NCI-H2171 (cell line): Measurements from ENCODE around the gene LGMN.
A peak's percentile ranks its signal among the peaks of the same experiment; 100 is the strongest.

ENCODE experiments used
- DNase-seq: peaks from one replicate; lab custom pipeline; 2025; lab: John Stamatoyannopoulos, UW

LGMN gene

DNA sequence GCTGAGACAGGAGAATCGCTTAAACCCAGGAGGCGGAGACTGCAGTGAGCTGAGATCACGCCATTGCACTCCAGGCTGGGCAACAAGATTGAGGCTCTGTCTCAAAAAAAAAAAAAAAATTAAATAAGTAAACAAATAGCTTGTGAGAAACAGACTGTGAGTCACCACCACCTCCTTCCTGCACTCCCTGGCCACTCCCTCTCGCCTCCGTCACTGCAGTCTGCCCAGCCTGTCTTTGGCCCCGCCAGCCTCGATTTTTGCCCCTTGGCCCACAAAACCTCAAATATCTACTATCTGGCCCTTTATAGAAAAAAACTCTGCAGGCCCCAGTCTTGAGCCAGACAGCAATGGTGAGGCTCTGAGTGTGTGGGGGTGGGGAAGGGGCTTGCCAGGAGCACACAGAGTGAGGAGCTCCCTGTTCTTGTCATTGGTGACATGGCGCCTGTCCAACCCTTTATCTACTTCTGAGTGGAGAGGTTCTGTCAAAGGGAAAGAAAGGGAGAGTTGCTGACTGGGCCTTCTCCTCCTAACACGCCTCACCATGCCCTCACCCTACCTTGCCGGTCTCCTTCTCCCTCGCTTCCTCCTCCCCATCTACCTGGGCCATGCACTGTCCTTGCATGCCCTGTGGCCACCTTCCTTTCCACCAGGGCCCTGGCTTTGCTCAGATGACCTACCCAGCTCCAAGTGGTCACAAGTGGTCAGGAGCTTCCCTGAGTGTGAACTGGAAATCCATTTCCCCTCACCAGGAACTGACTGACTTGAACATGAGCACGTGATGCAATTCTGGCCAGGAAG lies 22.1 kb downstream of the LGMN start:
- DNase-seq = no peak

DNA sequence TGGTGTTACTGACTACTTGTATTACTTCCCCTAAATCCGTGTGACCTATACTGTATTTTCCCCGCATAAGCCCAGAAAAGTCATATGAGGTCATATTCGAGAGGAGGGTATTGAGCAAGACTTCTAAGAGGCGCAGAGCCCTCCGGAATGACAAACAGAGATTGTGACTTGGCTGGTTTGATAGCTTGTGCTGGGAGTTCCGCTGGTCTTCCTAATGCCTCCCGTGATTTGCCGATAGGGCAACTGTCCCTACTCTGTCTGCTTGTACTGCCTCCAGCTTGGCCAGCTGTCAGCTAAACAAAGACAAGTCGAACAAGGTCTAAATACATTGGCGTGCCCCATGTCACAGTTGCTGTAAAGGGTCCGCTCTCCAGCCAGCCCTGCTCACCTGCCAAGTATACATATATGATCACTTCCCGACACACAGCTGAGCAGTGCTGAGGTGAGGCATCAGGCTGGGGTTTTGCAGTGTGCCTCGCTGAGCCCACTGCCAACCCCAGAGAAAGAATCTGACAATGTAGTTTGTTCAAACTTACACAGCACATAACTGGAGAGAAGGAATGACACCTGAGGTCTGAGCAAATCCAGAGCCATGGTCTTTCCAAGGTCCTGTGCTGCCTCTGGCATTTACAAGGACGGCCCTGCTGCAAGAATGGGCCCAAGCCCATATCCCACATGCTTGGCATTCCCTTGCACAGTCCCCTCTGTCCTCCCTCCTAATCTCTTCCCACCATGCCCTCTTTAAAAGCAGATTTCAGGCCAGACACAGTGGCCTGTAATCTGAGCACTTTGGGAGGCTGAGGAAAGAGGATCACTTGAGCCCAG lies 23.7 kb downstream of the LGMN start:
- no peak for DNase-seq

DNA sequence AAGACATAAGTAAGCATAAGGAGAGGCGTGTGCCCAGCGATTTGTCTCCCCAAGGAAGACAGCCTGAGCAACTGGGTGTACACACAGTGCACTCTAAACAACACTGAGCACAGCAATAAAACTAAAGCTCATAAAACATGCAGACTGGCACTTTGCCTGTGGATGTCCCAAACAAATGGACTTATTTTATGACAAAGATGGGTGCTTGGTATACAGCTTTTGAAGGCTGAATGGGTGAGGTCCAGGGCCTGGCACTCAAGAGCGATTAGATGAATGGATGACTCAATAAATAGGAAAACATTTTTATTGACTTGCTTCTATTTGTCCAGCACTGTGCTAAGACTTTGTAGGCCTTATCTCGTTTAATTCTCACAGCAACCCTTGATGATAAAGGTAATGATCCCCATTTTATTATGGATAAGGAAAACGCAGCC lies 28.5 kb downstream of the LGMN start:
- DNase-seq = no peak

DNA sequence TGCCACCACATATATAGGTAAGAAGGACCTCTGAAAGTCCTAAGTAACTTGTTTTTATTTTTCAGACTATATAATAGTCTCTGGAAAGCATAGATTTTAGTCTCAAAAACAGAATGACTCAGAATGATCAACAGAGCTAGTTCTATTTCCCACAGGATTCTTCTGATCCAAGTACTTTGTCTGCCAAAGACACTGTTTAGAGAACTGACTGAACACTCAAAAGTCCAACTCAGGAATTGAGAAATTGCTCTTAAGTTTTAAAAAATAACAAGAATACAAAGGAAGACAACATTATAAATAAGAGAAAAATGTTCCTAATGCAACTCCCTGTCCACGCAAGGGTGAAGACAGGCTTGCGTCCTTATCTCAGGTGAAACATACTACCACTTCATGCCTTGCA lies 29.0 kb downstream of the LGMN start:
- no peak for DNase-seq

DNA sequence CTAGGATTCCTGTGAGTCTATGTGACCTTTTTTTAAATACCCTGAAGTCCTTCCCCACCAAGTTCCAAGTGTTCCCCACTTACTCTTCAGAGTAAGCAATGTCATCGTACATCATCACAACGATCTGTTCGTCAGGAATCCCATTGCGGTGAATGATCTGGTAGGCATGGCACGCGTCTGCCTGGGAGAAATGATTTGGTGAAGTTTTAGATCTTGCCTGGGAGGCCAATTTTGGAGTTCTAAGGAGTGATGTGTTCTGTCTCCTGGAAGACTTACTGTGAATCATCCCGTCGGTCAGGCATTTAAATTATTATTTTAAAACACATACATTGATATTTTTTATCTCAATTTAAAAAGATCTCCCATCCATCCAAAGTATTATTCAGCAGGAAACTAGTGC lies 29.8 kb downstream of the LGMN start:
- no peak for DNase-seq

DNA sequence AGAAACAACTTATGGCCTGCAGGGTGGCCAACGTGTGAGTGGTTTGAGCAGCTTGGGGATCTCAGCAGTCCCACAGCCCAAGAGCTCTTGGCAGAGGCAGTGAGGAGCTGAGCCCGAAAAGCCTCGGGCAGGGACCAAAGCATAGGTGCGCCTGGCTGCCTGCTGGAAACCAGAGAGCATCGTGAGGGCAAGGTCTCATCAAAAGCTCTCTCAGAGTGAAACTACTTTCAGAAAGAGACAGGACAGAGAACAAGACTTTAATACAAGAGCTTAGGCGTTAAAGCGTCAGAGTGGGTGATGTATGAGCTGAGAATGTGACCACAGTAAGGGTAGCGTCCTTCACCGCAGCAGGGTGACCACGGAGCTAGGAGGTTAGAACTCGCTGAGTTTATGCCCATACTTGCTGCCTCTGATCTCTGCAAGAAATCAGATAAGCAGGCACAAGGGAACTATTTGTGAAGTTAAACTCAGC lies 30.8 kb downstream of the LGMN start:
- DNase-seq = no peak

DNA sequence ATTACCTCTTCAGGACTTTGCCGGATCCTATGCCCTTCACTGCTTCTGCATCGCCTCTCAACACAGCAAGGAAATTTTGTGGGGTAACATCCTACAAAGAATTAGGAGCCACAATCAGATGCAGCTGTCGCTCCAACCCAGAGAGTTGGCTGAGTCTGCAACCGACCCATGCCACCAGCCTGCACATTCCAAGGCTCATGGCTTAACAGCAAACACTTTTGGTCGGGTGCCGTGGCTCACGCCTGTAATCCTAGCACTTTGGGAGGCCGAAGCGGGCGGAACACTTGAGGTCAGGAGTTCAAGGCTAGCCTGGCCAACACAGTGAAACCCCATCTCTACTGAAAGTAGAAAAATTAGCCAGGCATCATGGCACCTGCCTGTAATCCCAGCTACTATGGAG lies 32.3 kb downstream of the LGMN start:
- DNase-seq = no peak

DNA sequence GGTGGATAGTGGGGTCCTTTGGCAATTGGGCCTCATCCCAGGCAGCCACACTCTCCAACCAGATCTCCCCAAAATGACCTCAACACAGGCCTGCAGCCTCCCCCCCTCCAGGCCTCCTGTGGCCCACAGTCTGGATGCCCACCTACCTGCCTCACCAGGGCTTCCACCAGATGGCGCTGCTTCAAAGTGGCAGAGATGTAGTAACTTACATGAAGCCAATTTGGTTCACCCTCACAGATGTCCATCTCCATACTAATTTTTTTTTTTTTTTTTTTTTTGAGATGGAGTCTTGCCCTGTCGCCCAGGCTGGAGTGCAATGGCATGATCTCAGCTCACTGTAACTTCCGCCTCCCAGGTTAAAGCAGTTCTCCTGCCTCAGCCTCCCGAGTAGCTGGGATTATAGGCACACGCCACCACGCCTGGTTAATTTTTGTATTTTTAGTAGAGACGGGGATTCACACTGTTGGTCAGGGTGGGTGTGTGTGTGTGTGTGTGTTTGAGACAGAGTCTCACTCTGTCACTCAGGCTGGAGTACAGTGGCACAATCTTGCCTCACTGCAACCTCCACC lies 33.6 kb downstream of the LGMN start:
- peak; percentile 3 for DNase-seq

DNA sequence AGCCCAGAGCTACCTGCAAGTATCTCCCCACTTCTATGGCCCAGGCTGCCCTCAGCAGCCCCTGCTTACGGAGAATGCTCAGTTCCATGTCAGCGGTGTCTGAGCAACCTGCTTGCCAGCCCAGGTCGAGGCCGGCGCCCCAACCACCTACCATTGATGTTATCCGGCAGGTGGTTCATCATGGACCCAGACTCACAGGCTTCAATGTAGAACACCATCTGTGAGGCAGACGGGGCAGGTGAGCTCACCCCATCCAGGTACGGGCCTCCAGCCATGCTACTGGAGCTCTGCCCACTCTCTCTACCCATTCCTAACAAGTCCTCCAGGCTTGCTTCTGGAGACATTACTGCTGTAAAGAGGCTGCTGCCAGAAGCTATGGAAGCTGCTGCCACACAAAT lies 35.8 kb downstream of the LGMN start:
- no peak for DNase-seq

DNA sequence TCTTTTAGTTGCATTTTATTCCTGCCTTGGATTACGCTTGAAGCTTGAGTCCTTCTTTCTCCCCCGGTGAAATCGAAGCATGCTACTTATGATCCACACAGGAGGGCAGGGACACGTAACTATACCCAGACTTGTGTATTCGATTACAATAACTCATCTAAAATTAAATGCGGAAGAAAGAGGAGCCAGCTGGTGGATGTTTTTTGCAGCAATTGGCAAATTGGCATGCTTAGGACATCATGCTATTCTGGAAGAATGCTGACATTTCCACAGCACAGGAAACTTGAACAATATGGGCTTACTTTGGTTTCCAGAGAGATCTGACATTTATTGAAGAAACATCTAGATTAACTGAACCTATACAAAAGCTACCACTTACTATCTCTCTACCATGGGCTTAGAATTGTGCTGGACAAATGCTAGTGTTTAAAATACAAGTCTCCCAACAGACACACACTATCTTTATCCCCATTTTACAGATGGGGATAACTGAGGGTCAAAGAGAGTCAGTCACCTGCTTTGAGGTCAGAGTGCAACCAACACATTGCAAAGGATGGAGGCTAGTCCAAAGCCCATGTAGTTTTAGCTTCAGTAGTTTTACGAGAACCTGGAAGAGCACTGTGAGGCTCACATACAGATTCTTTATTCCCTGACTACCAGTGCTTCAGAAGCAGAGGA lies 36.3 kb downstream of the LGMN start:
- DNase-seq = no peak

DNA sequence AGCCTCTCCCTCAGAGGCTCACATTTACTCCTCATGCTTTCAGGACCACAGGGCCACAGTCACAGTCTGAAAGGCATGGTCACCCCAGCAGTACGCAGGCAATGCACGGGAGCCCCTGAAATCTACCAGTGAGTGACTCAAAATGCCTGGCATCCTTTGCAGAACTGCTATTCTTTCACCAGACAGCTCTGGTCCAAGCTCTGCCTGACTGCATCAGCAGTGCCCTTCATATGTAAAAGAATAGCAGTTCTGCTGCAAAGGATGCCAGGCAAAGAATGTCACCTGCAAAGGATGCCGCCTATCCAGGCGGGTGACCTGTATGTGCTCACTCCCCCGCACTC lies 38.5 kb downstream of the LGMN start:
- no peak for DNase-seq

DNA sequence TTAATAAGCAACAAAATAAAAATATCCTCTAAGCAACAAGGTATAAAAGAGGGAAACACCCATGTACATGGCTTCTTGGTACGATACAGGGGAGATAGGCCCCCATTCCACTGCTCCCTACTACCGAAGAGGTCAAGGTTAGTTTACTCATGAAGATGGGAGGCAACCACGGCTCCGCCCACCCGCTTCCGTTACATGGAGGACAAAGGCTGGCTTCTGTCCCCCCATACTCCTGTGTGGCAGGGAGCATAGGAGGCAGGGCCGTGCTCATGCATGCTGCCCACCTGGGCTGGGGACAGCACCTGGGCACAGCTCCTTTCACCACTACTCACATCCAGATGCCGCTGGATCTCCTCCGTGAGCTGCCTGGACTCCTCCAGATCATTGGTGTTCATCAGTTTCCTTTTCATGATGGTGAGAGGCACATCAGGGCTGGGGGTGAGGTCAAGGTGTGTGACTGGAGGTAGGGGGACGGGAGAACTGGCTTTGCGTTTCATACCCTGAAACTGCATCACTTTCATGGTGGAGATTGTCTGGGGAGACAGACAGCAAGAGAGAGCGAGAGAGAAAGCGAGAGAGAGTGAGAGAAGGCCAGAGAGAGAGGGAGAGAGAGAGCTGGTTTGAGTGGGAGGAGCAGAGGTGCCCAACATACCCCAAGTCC lies 39.0 kb downstream of the LGMN start:
- no peak for DNase-seq

DNA sequence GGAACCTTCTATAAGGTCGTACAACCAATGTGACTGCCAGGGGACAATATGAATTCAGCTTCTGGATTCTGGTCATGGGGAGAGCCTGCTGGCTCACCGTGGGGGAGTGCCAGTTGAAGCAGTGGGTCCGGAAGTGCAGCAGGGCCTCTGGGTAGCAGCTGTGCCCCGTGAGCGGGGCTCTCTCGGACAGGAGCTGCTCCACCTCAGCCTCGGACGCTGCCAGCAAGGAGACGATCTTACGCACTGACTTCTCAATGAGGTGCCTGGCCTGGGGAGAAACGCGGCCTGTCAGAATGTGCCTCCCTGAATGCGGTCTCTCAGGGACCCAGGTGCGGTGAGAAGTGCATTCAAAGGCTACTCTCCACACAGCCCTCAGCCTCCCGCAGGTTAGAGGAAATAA lies 42.0 kb downstream of the LGMN start:
- no peak for DNase-seq

DNA sequence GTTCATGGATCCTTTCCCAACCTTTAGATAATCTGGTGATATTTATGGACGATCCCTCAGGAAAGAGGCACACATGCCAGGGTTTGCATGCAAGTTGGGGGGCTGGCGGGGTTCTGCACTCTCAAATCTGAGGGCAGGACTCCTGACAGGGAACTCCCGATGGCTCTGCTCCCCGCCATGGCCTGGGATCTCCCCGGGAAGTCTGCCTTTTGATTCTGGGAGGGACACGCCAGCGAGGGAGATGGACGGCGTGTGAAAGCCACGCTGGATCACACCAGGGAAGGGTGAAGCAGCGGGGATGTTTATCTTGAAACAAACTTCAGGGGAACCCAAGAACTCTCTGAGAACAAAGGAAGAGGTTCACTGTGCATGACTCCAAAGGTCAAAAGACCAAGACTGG lies 43.6 kb downstream of the LGMN start:
- no peak for DNase-seq

DNA sequence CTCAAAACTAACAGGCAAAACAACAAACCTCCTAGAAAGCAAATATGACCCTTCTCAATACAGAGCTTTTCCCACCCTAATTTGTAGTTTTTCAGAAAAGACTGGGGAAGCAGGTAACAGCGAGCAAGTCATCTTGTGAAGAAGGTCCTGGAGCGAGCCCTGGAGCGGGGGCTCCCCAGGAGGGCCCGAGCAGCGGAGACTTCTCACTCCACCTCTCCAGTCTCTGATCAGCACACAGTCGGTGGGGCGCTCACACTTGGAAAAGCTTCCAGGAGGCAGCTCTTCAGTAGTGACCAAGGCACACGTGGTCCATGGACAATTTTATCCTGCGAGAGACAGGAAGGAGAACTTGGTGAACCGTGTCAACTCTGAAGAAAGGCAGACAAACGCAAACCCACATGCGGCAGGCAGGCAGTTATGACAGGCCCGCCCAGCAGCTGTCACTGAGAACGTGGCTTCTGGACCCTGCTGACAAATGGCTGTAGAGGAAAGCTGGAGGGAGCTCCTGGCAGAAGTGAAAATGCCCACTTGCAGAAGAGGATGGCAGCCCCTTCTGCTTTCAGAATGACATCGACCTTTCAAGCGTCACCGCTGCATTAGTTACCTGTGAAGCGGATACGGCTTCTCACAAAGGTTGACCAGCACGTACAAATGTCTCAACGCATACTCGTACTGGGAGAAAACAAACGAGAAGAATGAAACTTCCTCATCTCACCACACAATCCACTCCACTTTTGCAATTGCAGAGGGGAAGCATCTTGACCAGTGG lies 44.2 kb downstream of the LGMN start:
- no peak for DNase-seq

DNA sequence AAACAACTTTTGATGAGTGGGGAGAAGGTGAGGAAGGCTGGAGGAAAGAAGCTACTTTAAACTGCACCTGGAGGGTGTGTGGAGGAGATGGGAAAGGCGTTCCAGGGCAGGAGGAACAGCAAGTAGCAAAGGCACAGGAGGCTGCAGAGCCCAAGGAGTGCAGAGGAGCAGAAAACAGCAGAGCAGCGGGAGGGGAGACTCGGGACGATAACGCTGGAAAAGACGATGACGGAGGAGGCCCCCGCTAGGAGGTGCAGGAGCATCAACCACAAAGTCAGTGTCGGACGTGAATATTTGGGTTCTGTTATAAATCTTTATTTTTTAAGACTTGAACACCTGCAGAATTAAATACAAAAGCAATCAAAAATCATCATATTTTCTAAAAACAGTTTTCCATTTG lies 44.9 kb downstream of the LGMN start:
- no peak for DNase-seq

DNA sequence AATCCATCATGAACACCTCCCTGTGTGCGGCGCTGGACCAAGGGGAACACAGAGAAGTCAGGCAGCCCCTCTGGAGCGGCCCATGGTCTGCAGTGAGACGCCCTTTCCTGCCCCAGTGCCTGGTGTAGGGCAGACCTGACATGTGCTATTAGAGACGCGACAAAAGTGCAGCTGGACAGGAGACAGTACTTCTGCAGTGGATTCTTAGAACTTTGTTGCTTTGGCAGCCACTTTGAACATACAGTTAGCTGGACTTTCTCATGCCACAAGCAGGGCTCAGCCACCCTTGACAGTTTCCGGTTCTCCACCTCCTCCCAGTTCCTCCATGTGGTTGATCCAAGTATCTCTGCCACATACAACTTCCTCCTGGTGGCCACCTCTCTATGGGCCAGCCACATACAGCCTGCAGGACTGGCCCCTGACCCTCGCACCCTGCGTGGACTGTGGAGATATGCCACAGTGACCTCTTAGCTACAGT lies 45.9 kb downstream of the LGMN start:
- no peak for DNase-seq

DNA sequence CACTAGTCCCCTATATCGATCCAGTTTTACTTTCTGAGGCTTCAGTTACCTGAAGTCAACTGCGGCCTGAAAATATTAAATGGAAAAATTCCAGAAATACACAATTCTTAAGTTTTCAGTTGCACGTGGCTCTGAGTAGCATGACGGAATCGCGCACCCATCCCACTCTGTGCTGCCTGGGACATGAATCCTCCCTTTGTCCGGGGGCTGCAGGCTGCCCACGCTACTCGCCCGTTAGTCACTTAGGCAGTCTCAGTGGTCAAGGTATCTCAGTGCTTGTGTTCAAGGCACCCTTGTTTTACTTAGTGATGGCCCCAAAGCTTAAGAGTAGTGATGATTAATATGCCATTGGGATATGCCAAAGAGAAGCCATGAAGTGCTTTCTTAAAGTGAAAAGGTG lies 46.6 kb downstream of the LGMN start:
- no peak for DNase-seq

DNA sequence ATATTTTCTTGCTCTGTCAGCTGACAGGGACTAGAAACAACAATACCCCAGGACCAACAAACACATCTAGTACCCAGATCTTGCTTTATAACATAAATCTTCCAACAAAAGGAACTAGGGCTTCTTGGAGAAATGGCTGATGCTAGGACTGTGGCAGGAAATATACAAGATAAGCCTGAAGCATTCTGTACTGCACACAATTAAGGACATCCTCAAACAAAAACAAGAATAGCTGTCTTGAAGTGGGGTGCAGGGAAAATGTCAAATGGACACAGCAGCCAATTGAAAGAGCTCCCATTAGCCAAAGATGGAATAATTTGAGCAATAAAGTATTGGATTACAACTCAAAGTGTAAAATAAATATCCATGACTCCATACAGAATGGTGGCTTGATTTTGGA lies 50.0 kb downstream of the LGMN start:
- DNase-seq = no peak

DNA sequence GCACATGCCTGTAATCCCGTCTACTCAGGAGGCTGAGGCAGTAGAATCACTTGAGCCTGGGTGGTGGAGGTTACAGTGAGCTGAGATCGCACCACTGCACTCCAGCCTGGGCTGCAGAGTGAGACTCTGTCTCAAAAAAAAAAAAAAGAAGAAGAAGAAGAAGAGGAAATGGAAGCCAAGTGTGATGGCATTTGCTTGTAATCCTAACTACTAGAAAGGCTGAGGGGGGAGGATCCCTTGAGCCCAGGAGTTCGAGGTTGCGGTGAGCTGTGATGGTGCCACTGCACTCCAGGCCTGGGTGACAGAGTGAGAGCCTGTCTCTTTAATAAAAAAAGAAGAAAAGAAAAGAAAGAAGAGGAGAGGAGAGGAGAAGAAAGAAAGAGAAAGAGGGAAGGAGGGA lies 52.1 kb downstream of the LGMN start:
- no peak for DNase-seq

DNA sequence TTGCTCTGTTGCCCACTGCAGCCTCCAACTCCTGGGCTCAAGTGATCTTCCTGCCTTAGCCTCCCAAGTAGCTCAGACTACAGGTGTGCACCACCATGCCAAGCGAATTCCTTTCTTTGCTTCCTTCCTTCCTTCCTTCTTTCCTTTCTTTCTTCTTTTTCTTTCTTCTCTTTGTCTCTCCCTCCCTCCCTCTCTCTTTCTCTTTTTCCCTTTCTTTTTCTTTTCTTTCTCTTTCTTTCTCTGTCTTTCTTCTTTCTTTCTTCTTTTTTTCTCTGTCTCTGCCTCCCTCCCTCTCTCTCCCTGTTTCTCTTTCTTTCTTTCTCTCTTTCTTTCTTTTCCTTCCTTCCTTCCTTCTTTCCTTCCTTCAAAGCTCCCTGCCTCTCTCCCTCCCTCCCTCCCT lies 52.9 kb downstream of the LGMN start:
- DNase-seq = no peak
